Activated naive CD8-positive, alpha-beta T cell (primary cell): ENCODE data around the gene CEP170B.

Source experiments
- H3K27ac Mint-ChIP-seq: one replicate; pipeline ENCODE4 v1.8.0; 2021; ENCODE audit warnings: mixed read lengths
- H3K27me3 Mint-ChIP-seq: one replicate; pipeline ENCODE4 v1.8.0; 2021; ENCODE audit warnings: mixed read lengths
- H3K36me3 Mint-ChIP-seq: one replicate; pipeline ENCODE4 v1.8.0; 2021; ENCODE audit warnings: mixed read lengths
- H3K4me1 Mint-ChIP-seq: one replicate; pipeline ENCODE4 v1.8.0; 2021; ENCODE audit warnings: low read depth, mixed read lengths
- H3K4me3 Mint-ChIP-seq: one replicate; pipeline ENCODE4 v1.8.0; 2021; ENCODE audit warnings: mild to moderate bottlenecking, mixed read lengths
- H3K9me3 Mint-ChIP-seq: one replicate; pipeline ENCODE4 v1.8.0; 2021; ENCODE audit warnings: low read depth, mixed read lengths

Gene CEP170B

GRCh38 chr14:104919993-104920315, 54.9 kb downstream of the CEP170B start:
- no peaks in the 10 kb centered on the region for H3K36me3 Mint-ChIP-seq
- H3K27me3 Mint-ChIP-seq: no peaks in the 10 kb centered on the region
- no peak overlapping the region for H3K27ac Mint-ChIP-seq
- H3K4me3 Mint-ChIP-seq: no peak overlapping the region
- H3K4me1 Mint-ChIP-seq: no peaks in the 10 kb centered on the region
- no peaks in the 10 kb centered on the region for H3K9me3 Mint-ChIP-seq

GRCh38 chr14:104923640-104924420, 58.8 kb downstream of the CEP170B start:
- no peak overlapping the region for H3K27ac Mint-ChIP-seq
- no peaks in the 10 kb centered on the region for H3K36me3 Mint-ChIP-seq
- no peaks in the 10 kb centered on the region for H3K9me3 Mint-ChIP-seq
- no peaks in the 10 kb centered on the region for H3K4me1 Mint-ChIP-seq
- H3K4me3 Mint-ChIP-seq: no peak overlapping the region
- H3K27me3 Mint-ChIP-seq: no peaks in the 10 kb centered on the region

GRCh38 chr14:104924421-104925213, 59.5 kb downstream of the CEP170B start, which contains the start of gene PLD4:
Gene PLD4, plus strand, starts transcription at chr14:104924879. Its CDS starts 2,262 bp downstream, at chr14:104927141.
- Mint-ChIP-seq H3K27ac (no peak within 1 kb of the TSS), H3K9me3 (no peaks in the 10 kb centered on the region), H3K27me3 (no peaks in the 10 kb centered on the region), H3K36me3 (no peaks in the 10 kb centered on the region), H3K4me3 (no peak within 1 kb of the TSS), H3K4me1 (no peaks in the 10 kb centered on the region)

- no peak overlapping the region for H3K4me3 Mint-ChIP-seq
- H3K27me3 Mint-ChIP-seq: no peaks in the 10 kb centered on the region
- H3K27ac Mint-ChIP-seq: no peak overlapping the region
- no peaks in the 10 kb centered on the region for H3K9me3 Mint-ChIP-seq
- H3K36me3 Mint-ChIP-seq: no peaks in the 10 kb centered on the region
- no peaks in the 10 kb centered on the region for H3K4me1 Mint-ChIP-seq
Measured at GRCh38 chr14:104925214-104925854, 60.3 kb downstream of the CEP170B start.

- no peaks in the 10 kb centered on the region for H3K36me3 Mint-ChIP-seq
- H3K9me3 Mint-ChIP-seq: no peaks in the 10 kb centered on the region
- H3K4me3 Mint-ChIP-seq: no peak overlapping the region
- H3K27ac Mint-ChIP-seq: no peak overlapping the region
- H3K4me1 Mint-ChIP-seq: no peaks in the 10 kb centered on the region
- no peaks in the 10 kb centered on the region for H3K27me3 Mint-ChIP-seq
Measured at GRCh38 chr14:104925855-104926609, 61.0 kb downstream of the CEP170B start.

- Mint-ChIP-seq H3K9me3 (no peaks in the 10 kb centered on the region), H3K27me3 (no peaks in the 10 kb centered on the region), H3K27ac (no peak overlapping the region), H3K36me3 (no peaks in the 10 kb centered on the region), H3K4me3 (no peak overlapping the region), H3K4me1 (no peaks in the 10 kb centered on the region)
Measured at GRCh38 chr14:104926619-104927431, 61.8 kb downstream of the CEP170B start.

- Mint-ChIP-seq H3K36me3 (no peaks in the 10 kb centered on the region), H3K4me3 (no peak overlapping the region), H3K9me3 (no peaks in the 10 kb centered on the region), H3K27ac (no peak overlapping the region), H3K4me1 (no peaks in the 10 kb centered on the region), H3K27me3 (no peaks in the 10 kb centered on the region)
Measured at GRCh38 chr14:104927432-104927816, 62.4 kb downstream of the CEP170B start.

- H3K4me3 Mint-ChIP-seq: no peak overlapping the region
- no peaks in the 10 kb centered on the region for H3K27me3 Mint-ChIP-seq
- H3K27ac Mint-ChIP-seq: no peak overlapping the region
- H3K36me3 Mint-ChIP-seq: no peaks in the 10 kb centered on the region
- no peaks in the 10 kb centered on the region for H3K4me1 Mint-ChIP-seq
- no peaks in the 10 kb centered on the region for H3K9me3 Mint-ChIP-seq
Measured at GRCh38 chr14:104927901-104928300, 62.8 kb downstream of the CEP170B start.

- H3K4me3 Mint-ChIP-seq: no peak overlapping the region
- H3K36me3 Mint-ChIP-seq: no peaks in the 10 kb centered on the region
- no peak overlapping the region for H3K27ac Mint-ChIP-seq
- H3K27me3 Mint-ChIP-seq: no peaks in the 10 kb centered on the region
- H3K9me3 Mint-ChIP-seq: no peaks in the 10 kb centered on the region
- no peaks in the 10 kb centered on the region for H3K4me1 Mint-ChIP-seq
Measured at GRCh38 chr14:104928391-104929133, 63.5 kb downstream of the CEP170B start.

- no peaks in the 10 kb centered on the region for H3K36me3 Mint-ChIP-seq
- no peak overlapping the region for H3K27ac Mint-ChIP-seq
- no peak overlapping the region for H3K4me3 Mint-ChIP-seq
- H3K27me3 Mint-ChIP-seq: peaks cover under 1% of the 10 kb centered on the region
- peaks cover under 1% of the 10 kb centered on the region for H3K4me1 Mint-ChIP-seq
- no peaks in the 10 kb centered on the region for H3K9me3 Mint-ChIP-seq
Measured at GRCh38 chr14:104929268-104930230, 64.5 kb downstream of the CEP170B start.

GRCh38 chr14:104930526-104931303, 65.6 kb downstream of the CEP170B start:
- Mint-ChIP-seq H3K9me3 (no peaks in the 10 kb centered on the region), H3K27ac (no peak overlapping the region), H3K4me3 (no peak overlapping the region), H3K27me3 (peaks cover 3% of the 10 kb centered on the region), H3K4me1 (peaks cover 3% of the 10 kb centered on the region), H3K36me3 (no peaks in the 10 kb centered on the region)

- peaks cover 3% of the 10 kb centered on the region for H3K27me3 Mint-ChIP-seq
- H3K36me3 Mint-ChIP-seq: no peaks in the 10 kb centered on the region
- H3K9me3 Mint-ChIP-seq: no peaks in the 10 kb centered on the region
- no peak overlapping the region for H3K4me3 Mint-ChIP-seq
- H3K27ac Mint-ChIP-seq: no peak overlapping the region
- peaks cover 3% of the 10 kb centered on the region for H3K4me1 Mint-ChIP-seq
Measured at GRCh38 chr14:104931304-104931770, 66.3 kb downstream of the CEP170B start.
